CD14-positive monocyte (primary cell): ENCODE measurements around the gene XRCC4. TPM values are rescaled to one million over a fixed set of nuclear protein-coding genes. Genes with fewer than 3 reads are reported as not detected.

Source experiments
- DNase-seq, 3 donors: peaks; one replicate each; pipeline ENCODE4 v3.0.0-alpha.2; 2011 to 2022
- H2AFZ ChIP-seq: 2 replicates; pipeline ENCODE4 v1.6.0; 2012; ENCODE audit warnings: mild to moderate bottlenecking, low read depth, low read length, inconsistent platforms; ENCODE audit not compliant: insufficient read depth, poor library complexity, severe bottlenecking
- H3K27ac ChIP-seq, 2 donors: 1 replicate in 1 of 2; 2 replicates in 1 of 2; pipeline ENCODE4 v1.5.1; 2012 to 2013; ENCODE audit warnings: low read length in 2 of 2, control low read depth in 1 of 2, inconsistent platforms in 1 of 2, low read depth in 1 of 2, mild to moderate bottlenecking in 1 of 2
- H3K27me3 ChIP-seq, 2 donors: one replicate each; pipeline versions ENCODE4 v1.6.0 to v1.6.1; 2011 to 2013; ENCODE audit warnings: low read length in 2 of 2; ENCODE audit not compliant: control insufficient read depth in 2 of 2, insufficient read depth in 2 of 2
- H3K36me3 ChIP-seq, 2 donors: replicated peaks in 1 of 2; 1 replicate in 1 of 2; 2 replicates in 1 of 2; pipeline versions ENCODE4 v1.5.1 to v1.6.1; 2012 to 2013; ENCODE audit warnings: low read length in 2 of 2, control low read depth in 1 of 2, inconsistent platforms in 1 of 2, mild to moderate bottlenecking in 1 of 2; ENCODE audit not compliant: insufficient read depth in 2 of 2, control insufficient read depth in 1 of 2
- H3K4me1 ChIP-seq, 2 donors: 1 replicate in 1 of 2; 2 replicates in 1 of 2; pipeline versions ENCODE4 v1.5.1 to v1.6.1; 2012 to 2013; ENCODE audit warnings: low read length in 2 of 2, control low read depth in 1 of 2, inconsistent platforms in 1 of 2, mild to moderate bottlenecking in 1 of 2, moderate library complexity in 1 of 2; ENCODE audit not compliant: insufficient read depth in 2 of 2, control insufficient read depth in 1 of 2
- H3K4me2 ChIP-seq: replicated peaks from 2 replicates; pipeline ENCODE3; 2012; ENCODE audit warnings: low read length, moderate library complexity, mild to moderate bottlenecking; ENCODE audit not compliant: poor library complexity, severe bottlenecking; ENCODE audit errors: extremely low read depth
- H3K4me3 ChIP-seq, 3 experiments: fragments of 200-600 bp in 1 of 3; sonication (generic) in 1 of 3; replicated peaks in 1 of 3; 1 replicate in 2 of 3; 2 replicates in 1 of 3; pipeline ENCODE4 v1.5.1; 2011 to 2013; ENCODE audit warnings: low read length in 3 of 3, mild to moderate bottlenecking in 3 of 3, control low read depth in 2 of 3, low read depth in 2 of 3, inconsistent platforms in 1 of 3, moderate library complexity in 1 of 3
- H3K79me2 ChIP-seq: 2 replicates; pipeline ENCODE4 v1.6.0; 2012; ENCODE audit warnings: mild to moderate bottlenecking, control low read depth, inconsistent platforms, low read length, moderate library complexity; ENCODE audit not compliant: insufficient read depth
- H3K9ac ChIP-seq: 2 replicates; pipeline ENCODE4 v1.6.0; 2017; ENCODE audit warnings: low read length, mild to moderate bottlenecking; ENCODE audit not compliant: insufficient read depth, poor library complexity, severe bottlenecking
- H3K9me3 ChIP-seq, 2 donors: replicated peaks in 1 of 2; 1 replicate in 1 of 2; 2 replicates in 1 of 2; pipeline versions ENCODE4 v1.5.1 to v1.6.1; 2012 to 2013; ENCODE audit warnings: low read length in 2 of 2, control low read depth in 1 of 2; ENCODE audit not compliant: control insufficient read depth in 1 of 2, insufficient read depth in 1 of 2
- H4K20me1 ChIP-seq: 2 replicates; pipeline ENCODE4 v1.6.0; 2012; ENCODE audit warnings: mild to moderate bottlenecking, low read length, control low read depth, moderate library complexity; ENCODE audit not compliant: insufficient read depth
- H3K27ac Mint-ChIP-seq, 7 donors: one replicate each; pipeline ENCODE4 v1.8.0; 2020; ENCODE audit warnings: mild to moderate bottlenecking in 7 of 7, mixed read lengths in 7 of 7, moderate library complexity in 6 of 7, inconsistent platforms in 2 of 7
- H3K27me3 Mint-ChIP-seq, 3 donors: one replicate each; pipeline ENCODE4 v1.8.0; 2021 to 2022; ENCODE audit warnings: low read depth in 3 of 3, mild to moderate bottlenecking in 3 of 3, mixed read lengths in 3 of 3, moderate library complexity in 3 of 3, inconsistent platforms in 1 of 3
- H3K36me3 Mint-ChIP-seq, 2 donors: one replicate each; pipeline ENCODE4 v1.8.0; 2020; ENCODE audit warnings: mixed read lengths in 2 of 2, inconsistent platforms in 1 of 2, mild to moderate bottlenecking in 1 of 2
- H3K4me1 Mint-ChIP-seq: one replicate; pipeline ENCODE4 v1.8.0; 2020; ENCODE audit warnings: mild to moderate bottlenecking, mixed read lengths
- H3K4me3 Mint-ChIP-seq, 2 donors: one replicate each; pipeline ENCODE4 v1.8.0; 2020; ENCODE audit warnings: mild to moderate bottlenecking in 2 of 2, mixed read lengths in 2 of 2, moderate library complexity in 1 of 2
- H3K9me3 Mint-ChIP-seq, 7 donors: one replicate each; pipeline ENCODE4 v1.8.0; 2020 to 2022; ENCODE audit warnings: mixed read lengths in 7 of 7, mild to moderate bottlenecking in 6 of 7, moderate library complexity in 6 of 7, inconsistent platforms in 2 of 7
- CTCF ChIP-seq: fragments of 200-600 bp; IDR thresholded peaks from one replicate; pipeline ENCODE4 v1.8.0; 2022; ENCODE audit warnings: antibody characterized with exemption, mild to moderate bottlenecking
- WGBS: methylation state at CpG from one replicate; pipeline ENCODE4 v1.1.5; 2013; ENCODE audit warnings: missing lambda C conversion rate; ENCODE audit not compliant: insufficient coverage; 5-methylcytosine and 5-hydroxymethylcytosine counted together
- intact Hi-C, 2 donors: fragments of 100-400 bp; cut with micrococcal nuclease; formaldehyde crosslinking; loops; one replicate each; pipeline versions ENCODE4 v1.15.0 to v1.15.1; 2023
- polyA plus RNA-seq, 3 donors: library from polyadenylated mRNA; depleted of rRNA in 1 of 3; unstranded in 2 of 3; stranded (reverse) in 1 of 3; fragments of 300-500 nt in 2 of 3; fragments of >200 nt in 1 of 3; fragmentation: Illumina TruSeq in 2 of 3; gene quantifications; 1 replicate in 2 of 3; 2 replicates in 1 of 3; pipeline ENCODE4 v1.2.3, GENCODE V29; 2012 to 2021

Gene XRCC4
- polyA plus RNA-seq, 3 donors: 4.0 to 21.8 (median 16.3) TPM

- intact Hi-C loops: no loop called here
- Histone ChIP-seq H3K4me1 (no peaks in the 10 kb centered on the region), H3K4me3 (no peak overlapping the region), H4K20me1 (no peaks in the 10 kb centered on the region), H3K9me3 (peaks cover 3% of the 10 kb centered on the region in 2 donors), H3K4me2 (no peak overlapping the region), H3K27me3 (no peaks in the 10 kb centered on the region), H3K36me3 (no peaks in the 10 kb centered on the region), H2AFZ (no peak overlapping the region), H3K27ac (no peak overlapping the region), H3K79me2 (peaks cover 87% of the 10 kb centered on the region), H3K9ac (no peak overlapping the region)
- DNase-seq: no peak
- Mint-ChIP-seq H3K27me3 (no peaks in the 10 kb centered on the region), H3K4me3 (no peak overlapping the region), H3K27ac (no peak overlapping the region), H3K36me3 (peaks cover 8 to 24% of the 10 kb centered on the region in 2 donors), H3K9me3 (peaks cover 1 to 9% (median 6%) of the 10 kb centered on the region in 7 donors), H3K4me1 (peaks cover 8% of the 10 kb centered on the region)
- TF ChIP-seq CTCF: no peak
- WGBS: no CpG with 5 or more reads among the region's 2 CpGs
Measured at GRCh38 chr5:83085106-83085505, 7.8 kb downstream of the XRCC4 start.

GRCh38 chr5:83090169-83090568, 12.8 kb downstream of the XRCC4 start:
- peaks cover 0 to 5% of the 10 kb centered on the region in 2 donors for H3K4me1 ChIP-seq
- H3K36me3 ChIP-seq: peaks cover 0 to 12% of the 10 kb centered on the region in 2 donors
- H3K27me3 Mint-ChIP-seq: no peaks in the 10 kb centered on the region
- intact Hi-C loops: no loop called here
- peaks cover 25 to 37% of the 10 kb centered on the region in 2 donors for H3K36me3 Mint-ChIP-seq
- no peak overlapping the region for H3K4me2 ChIP-seq
- no peak overlapping the region for H3K4me3 ChIP-seq
- peaks cover 76% of the 10 kb centered on the region for H3K79me2 ChIP-seq
- no peaks in the 10 kb centered on the region for H3K27me3 ChIP-seq
- peaks cover 14 to 30% of the 10 kb centered on the region in 2 donors for H3K9me3 ChIP-seq
- H3K4me1 Mint-ChIP-seq: peaks cover 13% of the 10 kb centered on the region
- no peak overlapping the region for H3K9ac ChIP-seq
- WGBS: no CpG with 5 or more reads among the region's 3 CpGs
- H2AFZ ChIP-seq: no peak overlapping the region
- no peak overlapping the region for H3K27ac Mint-ChIP-seq
- DNase-seq: no peak
- H3K9me3 Mint-ChIP-seq: peaks cover 31 to 47% (median 37%) of the 10 kb centered on the region in 7 donors
- TF ChIP-seq CTCF: no peak
- no peaks in the 10 kb centered on the region for H4K20me1 ChIP-seq
- no peak overlapping the region for H3K4me3 Mint-ChIP-seq
- no peak overlapping the region for H3K27ac ChIP-seq
